ENCODE results near the gene ATP10A.
A peak's percentile ranks its signal among the peaks of the same experiment; 100 is the strongest.

ATP10A gene

GRCh38 chr15:25724899-25725298 lies 138.2 kb downstream of the ATP10A start:
- in situ Hi-C loops (cut with HindIII; ENCODE audit: low sequenced_read_pairs), result no loop called here
- no peak overlapping the region for H3K4me3 ChIP-seq (ENCODE audit: low read depth, low read length)
- no peak for DNase-seq (ENCODE audit: low read depth)
- no peak for TF ChIP-seq CTCF (IDR thresholded peaks at IDR 0.05; ENCODE audit: low read depth, low read length, missing control alignments)

GRCh38 chr15:25721605-25721955 lies 141.5 kb downstream of the ATP10A start:
- in situ Hi-C loops (cut with HindIII; ENCODE audit: low sequenced_read_pairs), result no loop called here
- TF ChIP-seq CTCF (IDR thresholded peaks at IDR 0.05; ENCODE audit: low read depth, low read length, missing control alignments), result no peak
- DNase-seq (ENCODE audit: low read depth), result no peak
- no peak overlapping the region for H3K4me3 ChIP-seq (ENCODE audit: low read depth, low read length)

- no peak for TF ChIP-seq CTCF (IDR thresholded peaks at IDR 0.05; ENCODE audit: low read depth, low read length, missing control alignments)
- in situ Hi-C loops (cut with HindIII; ENCODE audit: low sequenced_read_pairs), result no loop called here
- no peak for DNase-seq (ENCODE audit: low read depth)
- no peak overlapping the region for H3K4me3 ChIP-seq (ENCODE audit: low read depth, low read length)
Observed at GRCh38 chr15:25719101-25719985, 143.8 kb downstream of the ATP10A start.

GRCh38 chr15:25718597-25718996 lies 144.5 kb downstream of the ATP10A start:
- no peak for DNase-seq (ENCODE audit: low read depth)
- TF ChIP-seq CTCF (IDR thresholded peaks at IDR 0.05; ENCODE audit: low read depth, low read length, missing control alignments), result no peak
- H3K4me3 ChIP-seq (ENCODE audit: low read depth, low read length), result no peak overlapping the region
- in situ Hi-C loops (cut with HindIII; ENCODE audit: low sequenced_read_pairs), result no loop called here

GRCh38 chr15:25718169-25718536 lies 145.0 kb downstream of the ATP10A start:
- in situ Hi-C loops (cut with HindIII; ENCODE audit: low sequenced_read_pairs), result no loop called here

GRCh38 chr15:25717457-25718168 lies 145.5 kb downstream of the ATP10A start:
- in situ Hi-C loops (cut with HindIII; ENCODE audit: low sequenced_read_pairs), result no loop called here
- DNase-seq (ENCODE audit: low read depth), result peak; percentile 37
- TF ChIP-seq CTCF (IDR thresholded peaks at IDR 0.05; ENCODE audit: low read depth, low read length, missing control alignments), result no peak
- no peak overlapping the region for H3K4me3 ChIP-seq (ENCODE audit: low read depth, low read length)

More at GRCh38 chr15:25718169-25718536, 145.0 kb downstream of the ATP10A start:
- DNase-seq (ENCODE audit: low read depth), result no peak
- TF ChIP-seq CTCF (IDR thresholded peaks at IDR 0.05; ENCODE audit: low read depth, low read length, missing control alignments), result no peak
- peak overlapping the region; percentile 8 for H3K4me3 ChIP-seq (ENCODE audit: low read depth, low read length)
